ENCODE results near the gene SH3PXD2A.

Gene SH3PXD2A

GRCh38 chr10:103659674-103660363 is 195.6 kb downstream of the SH3PXD2A start:
- DNase-seq: peak; percentile 86

DNA sequence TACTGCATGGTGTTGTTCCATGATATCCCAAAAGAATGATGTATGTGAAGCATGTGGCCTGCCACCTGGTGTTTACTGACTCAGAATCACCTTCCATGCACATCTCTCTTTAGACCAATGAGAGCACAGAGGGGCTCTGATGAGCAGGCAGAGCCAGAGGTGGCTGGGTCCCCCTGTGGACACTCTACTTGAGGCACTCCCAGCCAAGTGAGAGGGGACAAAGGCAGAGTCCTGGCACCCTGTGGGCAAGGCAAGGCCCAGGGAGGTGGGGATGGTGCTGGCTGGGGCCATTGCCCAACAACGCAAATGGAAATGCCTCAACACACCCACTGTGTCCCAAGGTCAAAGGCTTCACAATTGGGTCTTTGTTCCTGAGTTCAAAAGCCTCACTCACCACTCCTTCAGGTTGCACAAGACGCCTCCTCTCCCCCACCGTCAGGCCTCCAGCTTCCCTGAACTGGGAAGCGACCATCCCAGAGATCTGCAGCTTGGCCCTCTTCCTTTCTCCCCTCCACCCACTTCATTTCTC is 197.3 kb downstream of the SH3PXD2A start:
- DNase-seq: no peak

DNA sequence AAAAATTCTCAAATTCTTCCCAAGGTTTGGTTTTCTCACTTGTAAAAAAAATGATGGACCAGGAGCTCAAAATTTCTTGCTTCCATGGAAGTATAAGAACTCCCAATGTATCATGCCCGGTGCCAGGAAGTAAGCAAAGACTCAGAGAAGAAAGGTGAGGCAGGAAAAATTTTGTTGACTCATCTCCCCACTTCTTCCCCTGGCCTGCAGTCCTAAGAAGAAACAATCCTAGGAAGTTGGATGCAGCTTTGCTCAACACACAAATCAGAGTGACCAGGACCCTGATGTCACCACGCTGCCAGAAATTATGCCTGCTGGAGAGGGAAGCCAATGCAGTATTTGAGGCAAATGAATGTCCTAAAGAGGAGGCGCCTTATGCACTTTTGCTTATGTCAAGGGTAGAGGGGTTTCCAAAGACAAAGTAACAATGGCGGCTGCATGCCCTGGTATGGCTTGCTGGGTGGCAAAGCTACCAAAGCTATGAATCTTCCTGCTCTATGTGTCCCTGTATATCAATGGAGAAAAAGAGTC is 198.2 kb downstream of the SH3PXD2A start:
- DNase-seq: no peak

- no peak for DNase-seq
Measured at GRCh38 chr10:103654925-103655324, 200.5 kb downstream of the SH3PXD2A start.

- no peak for DNase-seq
Measured at GRCh38 chr10:103653581-103654037, 201.8 kb downstream of the SH3PXD2A start.

DNA sequence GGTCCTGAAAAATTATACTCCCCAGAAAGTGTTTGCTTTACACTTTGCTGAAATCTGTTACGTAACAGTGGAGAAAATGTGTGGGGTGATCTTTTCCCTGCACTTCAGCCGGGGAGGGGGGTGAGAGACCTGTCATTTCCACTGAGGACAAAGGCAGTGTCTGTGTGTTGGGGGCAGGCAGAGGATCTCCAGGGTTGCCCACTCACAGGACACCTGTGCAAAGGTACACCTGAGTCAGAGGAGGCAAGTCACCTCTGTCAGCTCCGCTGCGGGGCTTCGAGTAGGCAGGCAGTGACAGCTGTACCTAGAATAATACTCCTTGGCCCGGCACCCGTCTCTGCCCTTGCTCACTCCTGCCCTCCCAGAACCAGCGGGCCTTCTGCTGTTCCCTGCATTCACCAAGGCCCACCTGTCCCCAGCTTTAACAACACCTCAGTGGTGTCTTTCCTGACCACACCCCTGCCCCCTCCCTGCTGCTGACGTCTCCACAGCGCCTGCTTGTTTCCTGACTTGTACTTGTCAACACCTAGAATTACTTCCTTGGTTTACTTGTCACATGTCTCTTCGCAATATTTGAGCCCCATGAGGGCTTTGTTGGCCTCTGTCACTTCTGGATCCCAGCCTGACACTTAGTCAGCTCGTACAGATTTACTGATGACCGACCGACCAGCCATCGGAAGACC is 202.6 kb downstream of the SH3PXD2A start:
- DNase-seq: no peak

GRCh38 chr10:103651783-103652476 is 203.4 kb downstream of the SH3PXD2A start:
- no peak for DNase-seq

- DNase-seq: no peak
Measured at GRCh38 chr10:103651333-103651732, 204.0 kb downstream of the SH3PXD2A start.

DNA sequence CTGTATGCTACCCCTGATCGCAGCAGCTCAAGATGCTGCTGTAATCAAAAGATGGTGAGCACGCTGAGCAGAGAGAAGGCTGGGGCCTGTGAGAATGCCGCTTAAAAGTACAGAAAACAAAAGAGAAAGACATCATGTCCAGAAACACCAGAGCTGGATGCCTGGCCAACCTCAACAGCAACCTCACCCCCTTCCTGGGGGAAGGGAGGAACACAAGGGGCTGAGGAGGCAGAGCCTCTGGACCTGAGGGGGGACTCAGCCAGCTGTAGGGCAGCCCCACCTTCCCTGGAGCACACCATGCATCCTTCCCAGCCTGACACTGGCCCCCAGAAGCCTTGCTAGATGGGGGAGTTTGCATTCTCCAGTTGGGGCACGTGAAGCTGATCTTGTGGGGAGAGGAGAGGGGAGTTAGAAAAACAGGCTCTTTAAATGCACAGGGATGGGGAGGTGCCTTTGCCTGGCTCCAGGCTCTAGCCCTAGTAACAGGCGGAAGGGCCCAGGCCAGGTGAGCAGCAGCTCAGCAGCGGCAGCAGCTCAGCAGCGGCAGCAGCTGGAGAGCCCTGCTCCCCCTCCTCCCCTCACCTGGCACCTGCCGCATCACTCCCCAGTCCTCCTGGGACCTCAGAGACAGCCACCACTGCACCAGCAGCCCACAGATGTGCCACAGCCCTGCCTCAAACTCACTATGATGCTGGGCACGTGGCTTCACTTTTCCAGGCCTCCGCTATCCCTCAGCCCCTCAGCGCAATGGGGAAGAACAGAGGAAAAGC is 205.5 kb downstream of the SH3PXD2A start:
- no peak for DNase-seq

GRCh38 chr10:103648636-103649532 is 206.5 kb downstream of the SH3PXD2A start:
- DNase-seq: peak; percentile 76

- DNase-seq: peak; percentile 50
Measured at GRCh38 chr10:103648251-103648635, 207.1 kb downstream of the SH3PXD2A start.

GRCh38 chr10:103646304-103646703 is 209.1 kb downstream of the SH3PXD2A start:
- no peak for DNase-seq

DNA sequence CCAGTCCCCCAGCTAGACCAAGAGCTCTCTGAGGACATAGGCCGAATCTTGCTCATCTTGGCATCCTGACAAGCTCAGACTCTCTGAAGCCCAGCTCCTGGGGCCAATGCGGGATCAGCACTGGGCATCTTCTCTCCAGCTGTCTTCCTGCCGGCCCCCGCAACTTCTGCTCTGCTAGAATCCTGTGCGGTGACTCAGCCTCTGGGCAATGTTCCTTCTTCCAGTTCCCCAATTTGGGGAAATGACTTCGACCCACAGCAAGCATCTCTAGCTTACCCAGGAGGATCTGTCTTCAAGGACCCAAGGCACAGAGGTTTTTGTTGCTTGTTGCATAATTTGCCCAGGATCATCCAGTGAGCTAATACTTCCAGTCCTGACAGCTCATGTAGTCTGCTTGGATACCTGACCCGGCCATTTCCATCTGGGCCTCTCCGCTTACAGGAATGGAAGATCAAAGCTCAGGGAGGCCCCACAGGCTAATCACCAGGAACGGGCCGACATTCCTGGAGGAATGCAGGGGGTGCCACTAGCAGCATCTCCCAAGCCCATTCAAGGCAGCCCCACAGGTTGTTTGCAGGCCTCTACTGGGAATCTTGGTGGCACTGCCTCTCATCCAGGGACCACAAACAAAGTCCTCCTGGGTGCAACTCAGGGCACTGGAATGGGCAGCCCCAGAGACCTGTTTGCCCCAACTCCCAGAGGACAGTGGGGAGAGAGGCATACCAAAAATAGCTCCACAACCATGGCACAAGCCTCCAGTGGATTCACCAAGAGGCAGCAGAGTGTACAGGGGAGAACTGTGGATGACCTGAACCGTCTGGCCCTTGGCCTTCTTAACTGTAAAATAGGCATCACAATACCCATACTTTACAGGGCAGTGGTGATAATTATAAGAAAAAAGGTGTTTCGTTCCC is 210.0 kb downstream of the SH3PXD2A start:
- DNase-seq: peak; percentile 94

DNA sequence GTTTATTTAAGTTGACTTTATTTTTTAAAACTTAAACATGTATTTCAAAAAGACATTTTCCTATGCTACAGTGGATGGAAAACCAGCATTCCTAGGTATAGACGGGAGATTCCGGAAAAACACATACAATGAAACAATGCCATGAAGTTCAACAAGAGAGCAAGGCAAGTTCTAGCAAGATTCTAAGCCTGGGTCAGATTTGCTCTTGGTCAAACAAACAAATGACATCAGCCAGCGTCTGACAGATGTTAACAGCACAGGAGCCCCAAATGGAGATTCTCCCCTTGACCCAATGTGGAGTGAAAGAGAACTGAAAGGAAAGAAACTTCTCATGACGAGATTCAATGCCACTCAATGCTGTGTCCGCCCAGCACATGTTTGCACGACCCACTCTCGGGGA is 212.0 kb downstream of the SH3PXD2A start:
- DNase-seq: no peak

- no peak for DNase-seq
Measured at GRCh38 chr10:103641326-103641725, 214.1 kb downstream of the SH3PXD2A start.

- DNase-seq: peak; percentile 59
Measured at GRCh38 chr10:103640436-103641181, 214.8 kb downstream of the SH3PXD2A start.

DNA sequence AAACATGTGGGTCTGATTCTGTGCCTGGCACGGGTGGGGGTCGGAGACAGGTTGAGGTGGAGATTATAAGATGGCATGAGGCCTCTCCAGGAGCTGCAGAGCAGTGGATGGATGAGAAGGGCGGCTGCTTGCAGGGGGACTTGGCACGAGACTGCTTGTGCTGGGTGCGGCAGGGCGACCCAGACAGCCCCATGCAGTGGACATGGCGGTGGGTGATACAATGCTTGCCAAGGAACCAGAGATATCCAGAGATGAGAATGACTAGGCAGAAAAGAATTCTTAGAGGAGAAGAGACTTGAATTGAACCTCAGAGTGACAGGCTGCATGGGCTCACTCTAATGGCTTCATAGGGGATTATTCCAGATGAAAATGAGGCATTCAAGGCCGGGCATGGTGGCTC is 216.4 kb downstream of the SH3PXD2A start:
- DNase-seq: no peak

GRCh38 chr10:103637927-103638557 is 217.3 kb downstream of the SH3PXD2A start:
- DNase-seq: peak; percentile 50

GRCh38 chr10:103637011-103637410 is 218.4 kb downstream of the SH3PXD2A start:
- DNase-seq: no peak
